GM18498 (cell line): ENCODE measurements around the gene CD80.
"Not testable (repeated sequence)": the region's sequence is repeated elsewhere in the genome, so short reads cannot be mapped to it uniquely, and the experiment has no call there.

Source experiments
- ATAC-seq: cut with Tn5 transposase; IDR thresholded peaks from one replicate; pipeline ENCODE4 v1.9.1; 2021; ENCODE audit warnings: mild to moderate bottlenecking, moderate library complexity; ENCODE audit not compliant: unreplicated experiment

CD80 gene

DNA sequence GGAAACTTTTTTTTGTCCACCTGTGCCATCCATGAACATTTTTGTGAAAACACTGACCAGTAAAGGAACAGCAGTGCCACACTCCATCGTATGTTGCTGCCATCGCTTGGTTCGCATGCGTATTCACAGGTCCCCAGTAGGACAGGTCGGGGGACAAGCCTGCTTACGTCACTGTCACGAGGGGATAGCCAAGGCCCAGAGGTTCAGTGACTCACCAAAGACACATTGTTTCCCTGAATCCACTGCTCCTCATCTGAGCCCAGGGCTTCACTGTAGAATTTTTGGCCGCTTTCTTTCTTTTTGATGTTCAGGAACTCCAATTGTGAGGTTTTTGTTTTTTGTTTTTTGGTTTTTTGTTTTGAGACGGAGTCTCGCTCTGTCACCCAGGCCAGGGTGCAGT, 25.8 kb upstream of the CD80 start:
- ATAC-seq = no peak

DNA sequence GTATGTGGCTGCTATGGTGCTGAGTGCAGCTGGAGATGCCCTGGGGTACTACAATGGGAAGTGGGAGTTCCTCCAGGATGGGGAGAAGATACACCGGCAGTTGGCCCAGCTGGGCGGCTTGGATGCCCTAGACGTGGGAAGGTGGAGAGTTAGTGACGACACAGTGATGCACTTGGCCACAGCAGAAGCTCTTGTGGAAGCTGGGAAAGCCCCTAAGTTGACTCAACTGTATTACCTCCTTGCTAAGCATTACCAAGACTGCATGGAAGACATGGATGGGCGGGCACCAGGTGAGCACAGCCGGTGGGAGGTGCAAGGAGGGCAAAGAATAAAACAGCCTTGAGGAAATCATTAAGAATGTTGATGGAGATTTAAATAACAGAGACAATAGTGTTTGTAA, 22.8 kb upstream of the CD80 start:
- ATAC-seq = no peak

DNA sequence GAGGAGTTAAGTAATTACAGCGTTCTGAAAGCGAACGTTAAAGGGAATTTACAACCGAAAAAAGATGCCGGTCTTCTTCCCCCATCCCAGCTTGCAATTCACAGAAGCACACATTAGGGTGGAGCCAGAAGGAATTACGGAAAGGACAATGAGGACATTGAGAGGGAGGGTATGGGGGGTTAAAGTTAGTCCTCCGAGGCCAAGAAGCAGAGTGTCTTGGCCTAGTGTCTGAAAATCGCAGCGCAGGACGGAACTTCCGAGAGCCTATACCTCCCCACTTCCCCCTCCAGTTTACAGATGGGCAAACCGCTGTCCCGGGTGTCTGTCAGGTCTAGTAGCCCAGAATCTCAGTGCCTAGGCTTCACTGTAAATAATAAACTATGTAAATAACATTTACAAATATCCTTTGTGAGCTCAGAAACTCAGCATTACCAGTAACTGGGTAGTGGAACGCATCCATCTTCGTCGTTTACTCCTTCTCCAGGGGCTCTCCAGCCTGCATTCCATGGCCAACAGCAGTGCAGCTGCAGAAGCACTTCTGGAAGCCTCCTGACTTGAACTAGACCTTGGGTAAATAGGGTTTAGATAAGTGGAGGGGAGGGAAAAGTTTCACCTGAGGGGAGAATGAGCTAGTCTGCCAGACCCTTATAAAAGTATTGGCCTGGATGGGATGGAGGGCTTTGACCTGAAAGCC, 20.8 kb upstream of the CD80 start:
- peak; percentile 79 for ATAC-seq

DNA sequence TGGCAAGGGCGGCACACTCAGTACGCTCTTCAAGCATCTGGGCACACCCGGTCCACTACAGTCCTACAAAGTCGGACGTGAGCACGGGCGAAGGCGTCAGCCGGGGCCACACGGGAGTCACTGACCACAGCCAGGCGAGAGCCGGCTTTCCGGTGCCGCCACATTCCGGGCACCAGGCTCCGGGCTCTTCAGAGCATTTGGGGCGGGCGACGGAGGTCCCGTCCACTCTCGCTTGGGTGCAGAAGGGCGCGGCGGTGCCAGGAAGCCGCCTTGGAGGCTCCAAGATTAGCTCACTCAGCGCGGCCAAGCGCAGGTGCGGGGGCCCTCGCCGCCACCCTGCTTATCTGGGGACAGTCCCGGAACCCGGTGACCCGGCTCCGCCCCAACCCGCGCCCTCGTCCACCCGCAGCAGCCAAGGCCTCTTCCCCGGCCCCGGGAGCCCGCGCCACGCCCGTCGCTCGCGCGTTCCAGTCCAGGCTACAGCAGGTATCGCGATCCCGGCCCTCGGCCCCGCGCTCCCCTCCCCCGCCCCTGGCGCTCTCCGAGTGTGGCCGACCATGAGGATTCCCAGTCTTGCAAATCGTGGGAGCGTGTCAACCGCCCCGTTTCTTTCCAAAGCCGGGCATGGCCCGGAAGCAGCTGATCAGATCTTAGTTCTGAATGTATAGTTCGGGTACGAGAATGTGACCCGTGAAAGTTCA, 20.1 kb upstream of the CD80 start, which contains the start of gene ADPRH:
Gene ADPRH (plus strand): TSS at position 127 of the 701 bp plus-strand sequence. CDS start 2,678 bp downstream, outside the sequence.
- peak; percentile 66 for ATAC-seq

DNA sequence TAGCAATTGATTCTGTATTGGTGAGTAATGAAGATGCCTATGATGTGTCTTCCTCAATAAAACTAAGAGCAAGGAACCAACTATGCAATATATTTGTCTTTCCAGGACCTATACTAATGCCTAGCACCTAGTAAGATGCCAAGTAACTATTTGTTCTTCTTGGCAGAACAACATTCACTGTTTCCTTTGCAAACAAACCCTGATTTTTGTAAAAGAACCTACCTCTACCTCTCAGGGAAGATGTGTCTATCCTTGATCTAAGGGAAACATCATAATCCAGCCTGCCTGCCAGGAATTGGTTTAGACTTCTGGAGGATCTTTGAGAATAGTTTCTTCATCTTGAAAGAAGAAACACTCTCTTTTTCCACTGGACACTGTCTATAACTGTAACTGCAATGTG, 16.1 kb upstream of the CD80 start:
- no peak for ATAC-seq

DNA sequence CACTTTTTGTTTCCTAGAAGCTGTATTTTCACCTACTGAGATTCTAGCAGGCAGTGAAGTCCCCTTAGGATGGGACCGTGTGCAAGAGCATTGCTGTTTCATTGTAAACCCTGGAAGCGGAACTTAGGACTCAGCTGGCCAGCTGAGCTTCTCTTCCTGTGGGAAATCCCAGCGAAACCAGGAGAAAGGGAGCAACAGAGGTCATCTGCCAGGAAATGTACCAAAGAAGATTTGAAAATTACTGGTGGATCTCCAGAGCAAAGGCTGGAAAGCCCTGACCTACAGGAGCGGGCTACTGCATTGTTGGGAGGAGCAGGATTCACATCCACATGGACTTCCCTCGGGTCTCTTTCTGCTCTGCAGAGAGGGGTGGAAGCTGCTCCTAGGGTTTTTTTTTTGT, 12.3 kb upstream of the CD80 start:
- ATAC-seq = no peak

DNA sequence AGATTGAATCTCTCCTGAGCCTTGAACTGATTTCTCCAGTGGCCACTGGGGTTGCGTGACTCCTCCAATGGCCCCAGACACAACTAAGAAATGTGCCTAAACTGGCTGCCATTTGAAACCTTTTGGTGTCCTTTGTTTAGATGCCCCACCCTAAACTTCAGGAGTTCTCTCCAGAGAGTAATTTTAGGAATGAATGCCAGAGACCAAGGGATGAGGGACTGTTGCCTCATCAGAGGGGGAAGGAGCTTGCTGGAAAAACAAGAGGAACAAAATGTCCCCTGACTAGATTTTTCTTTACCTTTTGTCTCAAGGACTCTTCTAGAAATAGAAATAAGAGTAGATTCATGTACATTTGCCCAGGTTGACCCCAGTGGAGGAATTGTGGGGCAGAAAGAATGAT, 11.8 kb upstream of the CD80 start:
- ATAC-seq = no peak

DNA sequence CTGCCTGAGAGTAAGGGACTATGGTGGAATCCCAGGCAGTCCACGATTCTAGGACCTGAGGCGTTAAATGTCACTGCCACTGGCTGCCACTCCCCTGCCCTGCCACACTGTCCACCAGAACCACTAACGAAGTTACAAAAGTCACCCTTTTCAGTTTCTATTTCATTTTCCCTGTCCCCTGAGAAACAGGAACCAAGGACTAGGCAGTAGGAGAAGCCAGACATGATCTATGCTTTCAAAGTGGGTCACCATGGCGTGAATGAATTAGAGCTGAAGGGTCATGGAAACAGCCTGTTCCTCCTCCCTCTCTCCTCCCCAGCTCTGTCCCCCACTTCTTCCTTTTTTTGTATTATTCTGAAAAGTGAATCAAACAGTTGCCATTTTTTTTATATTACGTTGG, 10.8 kb upstream of the CD80 start:
- ATAC-seq = peak; percentile 92

DNA sequence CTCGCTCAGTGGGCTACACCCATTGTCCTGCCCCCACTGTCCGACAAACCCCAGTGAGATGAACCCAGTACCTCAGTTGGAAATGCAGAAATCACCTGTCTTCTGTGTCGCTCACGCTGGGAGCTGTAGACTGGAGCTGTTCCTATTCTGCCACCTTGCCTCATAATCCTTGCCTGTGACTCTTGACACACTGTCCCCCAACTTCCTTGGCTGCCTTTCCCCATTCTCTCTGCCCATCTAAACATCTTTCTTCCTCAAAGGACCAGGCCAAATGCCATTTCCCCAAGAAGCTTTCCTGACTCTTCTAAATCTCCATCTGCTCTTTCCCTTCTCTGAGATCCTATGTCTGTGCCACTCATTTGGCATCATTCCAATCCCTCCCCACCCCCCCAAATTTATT, 9.7 kb upstream of the CD80 start:
- no peak for ATAC-seq

DNA sequence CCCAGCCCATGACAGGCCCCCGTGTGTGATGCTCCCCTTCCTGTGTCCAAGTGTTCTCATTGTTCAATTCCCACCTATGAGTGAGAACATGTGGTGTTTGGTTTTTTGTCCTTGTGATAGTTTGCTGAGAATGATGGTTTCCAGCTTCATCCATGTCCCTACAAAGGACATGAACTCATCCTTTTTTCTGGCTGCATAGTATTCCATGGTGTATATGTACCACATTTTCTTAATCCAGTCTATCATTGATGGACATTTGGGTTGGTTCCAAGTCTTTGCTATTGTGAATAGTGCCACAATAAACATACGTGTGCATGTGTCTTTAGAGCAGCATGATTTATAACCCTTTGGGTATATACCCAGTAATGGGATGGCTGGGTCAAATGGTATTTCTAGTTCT, 3.9 kb upstream of the CD80 start:
- ATAC-seq = not testable (repeated sequence)

DNA sequence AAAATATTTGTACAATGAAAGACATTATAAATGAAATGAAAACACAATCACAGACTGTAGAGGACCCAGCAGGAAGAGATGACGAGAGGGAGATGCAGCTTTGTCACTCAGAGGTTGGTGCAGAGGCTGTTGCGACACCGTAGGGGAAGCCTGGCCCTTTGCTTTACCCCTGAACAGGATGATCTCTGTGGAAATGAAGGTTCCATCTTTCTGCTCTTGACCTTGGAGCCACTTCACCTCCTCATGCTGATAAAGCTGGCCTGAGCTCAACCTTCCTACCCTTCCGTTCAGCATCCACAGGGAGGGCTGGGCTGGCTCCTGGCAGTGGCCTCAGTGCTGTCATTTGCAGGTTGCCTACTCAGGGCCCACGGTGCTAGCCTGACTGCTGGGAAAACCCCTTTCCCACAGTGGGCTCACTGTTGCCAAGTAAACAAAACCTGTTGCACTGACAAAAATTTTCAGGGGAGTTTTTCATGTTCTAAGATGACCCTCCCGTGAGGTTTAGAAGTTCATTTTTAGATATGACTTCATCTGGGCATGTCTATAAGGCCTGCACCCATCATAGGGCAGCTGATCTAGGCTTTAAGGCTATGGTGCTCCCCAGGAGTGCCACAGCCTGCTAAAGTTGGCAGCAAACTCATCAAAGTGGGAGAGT, 3.0 kb upstream of the CD80 start:
- ATAC-seq = peak; percentile 75

DNA sequence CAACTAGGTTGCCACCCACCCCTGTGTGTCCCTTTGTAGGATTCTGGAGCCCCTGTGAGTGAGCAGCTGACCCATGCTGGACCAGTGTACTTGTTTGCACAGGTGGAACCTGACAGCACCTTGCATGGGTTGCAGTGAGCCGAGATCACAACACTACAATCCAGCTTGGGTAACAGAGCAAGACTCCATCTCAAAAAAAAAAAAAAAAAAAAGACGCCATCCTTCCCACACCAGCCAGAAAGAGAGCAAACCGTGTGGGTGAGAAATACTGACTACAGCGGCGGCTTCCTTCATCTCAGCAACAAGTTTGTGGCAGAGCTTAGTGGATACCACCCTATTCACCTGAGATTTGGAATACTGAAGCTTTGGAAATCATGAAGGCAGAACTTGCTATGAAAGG, 746 bp upstream of the CD80 start:
- no peak for ATAC-seq

DNA sequence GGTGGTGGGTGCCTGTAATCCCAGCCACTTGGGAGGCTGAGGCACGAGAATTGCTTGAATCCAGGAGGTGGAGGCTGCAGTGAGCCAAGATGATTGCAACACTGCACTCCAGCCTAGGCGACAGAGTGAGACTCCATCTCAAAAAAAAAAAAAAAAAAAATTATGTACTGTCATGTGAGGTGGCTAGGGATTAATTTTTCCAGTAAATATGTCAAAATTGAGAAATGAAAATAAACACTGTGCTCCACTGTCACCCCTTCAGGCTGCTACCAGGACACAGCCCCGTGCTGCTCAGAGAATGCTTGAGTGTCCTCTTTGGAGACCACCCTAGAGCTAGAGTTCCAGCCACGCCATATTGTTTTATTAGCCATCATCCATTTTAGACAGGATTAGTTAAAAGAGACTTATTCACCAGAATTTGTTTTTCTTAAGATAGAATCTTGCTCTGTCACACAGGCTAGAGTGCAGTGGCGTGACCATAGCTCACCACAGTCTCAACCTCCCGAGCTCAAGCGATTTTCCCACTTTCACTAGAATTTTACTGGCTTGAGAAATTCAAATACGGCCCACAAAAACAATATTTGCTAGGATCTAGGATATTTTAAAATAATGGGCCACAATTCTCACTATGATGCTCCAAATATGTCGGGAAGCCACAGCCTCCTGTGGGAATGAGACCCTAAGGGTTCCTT, 642 bp downstream of the CD80 start:
- ATAC-seq = no peak

DNA sequence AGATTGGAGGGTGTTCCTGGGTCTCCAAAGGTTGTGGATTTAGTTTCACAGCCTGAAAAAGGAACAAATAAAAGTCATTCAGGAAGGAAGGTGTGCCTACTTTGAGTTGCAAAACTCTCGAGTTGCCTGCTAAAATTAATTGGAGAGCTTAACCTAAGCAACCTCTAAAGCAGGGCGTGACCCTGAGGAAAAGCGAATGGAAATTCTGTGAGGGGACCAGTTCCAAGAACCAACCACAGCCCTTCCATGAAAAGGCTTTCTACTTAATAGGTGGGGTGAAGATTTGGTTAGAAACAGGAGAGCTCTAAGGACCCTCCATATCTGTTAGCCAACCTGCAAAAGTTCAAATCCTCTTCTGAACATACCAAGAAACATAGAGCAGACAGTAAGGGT, 1.5 kb downstream of the CD80 start:
- no peak for ATAC-seq

DNA sequence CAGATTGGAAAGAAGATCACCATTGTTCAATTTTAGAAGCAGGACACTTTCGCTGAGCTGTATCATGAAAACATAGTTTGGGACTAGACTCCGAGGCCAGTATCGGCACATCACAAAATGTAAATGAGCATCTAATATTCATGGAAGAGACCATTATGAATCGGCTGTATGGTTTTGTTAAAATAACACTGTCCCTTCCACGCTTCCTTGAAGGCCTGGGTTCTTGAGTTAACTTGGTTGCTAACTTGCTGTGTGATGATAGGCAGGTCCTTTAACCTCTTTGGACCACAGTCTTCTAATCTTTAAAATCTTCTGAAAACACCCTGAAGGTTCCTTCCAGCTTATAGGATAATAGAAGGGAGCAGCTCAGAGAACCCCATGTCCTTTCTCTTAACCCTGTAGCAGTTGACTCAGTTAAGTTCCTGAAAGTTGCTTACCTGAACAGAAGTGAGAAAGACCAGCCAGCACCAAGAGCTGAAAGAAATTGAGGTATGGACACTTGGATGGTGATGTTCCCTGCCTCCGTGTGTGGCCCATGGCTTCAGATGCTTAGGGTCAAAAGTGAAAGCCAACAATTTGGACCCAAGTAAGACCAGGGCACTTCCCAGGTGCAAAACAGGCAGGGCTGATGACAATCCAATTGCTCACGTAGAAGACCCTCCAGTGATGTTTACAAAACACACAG, 2.1 kb downstream of the CD80 start:
- ATAC-seq = no peak

DNA sequence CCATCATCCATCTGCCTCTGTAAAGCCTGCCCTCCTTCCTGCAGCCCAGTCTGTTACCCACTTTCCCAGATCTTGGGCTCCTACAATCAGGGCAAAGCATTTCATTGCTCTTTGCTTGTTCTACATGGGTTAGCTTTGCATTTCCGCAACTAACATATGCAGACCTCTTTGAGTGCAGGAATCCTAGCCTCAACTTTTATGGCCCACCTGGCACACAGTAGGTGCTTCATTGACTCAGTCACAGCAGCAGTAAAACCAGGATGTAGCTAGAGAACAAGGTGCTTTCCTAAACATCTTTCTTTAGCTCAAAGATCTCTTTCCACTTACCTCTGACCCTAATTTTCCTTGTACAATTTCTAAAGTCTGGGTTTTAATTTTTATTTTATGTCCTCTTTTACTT, 3.5 kb downstream of the CD80 start:
- no peak for ATAC-seq

DNA sequence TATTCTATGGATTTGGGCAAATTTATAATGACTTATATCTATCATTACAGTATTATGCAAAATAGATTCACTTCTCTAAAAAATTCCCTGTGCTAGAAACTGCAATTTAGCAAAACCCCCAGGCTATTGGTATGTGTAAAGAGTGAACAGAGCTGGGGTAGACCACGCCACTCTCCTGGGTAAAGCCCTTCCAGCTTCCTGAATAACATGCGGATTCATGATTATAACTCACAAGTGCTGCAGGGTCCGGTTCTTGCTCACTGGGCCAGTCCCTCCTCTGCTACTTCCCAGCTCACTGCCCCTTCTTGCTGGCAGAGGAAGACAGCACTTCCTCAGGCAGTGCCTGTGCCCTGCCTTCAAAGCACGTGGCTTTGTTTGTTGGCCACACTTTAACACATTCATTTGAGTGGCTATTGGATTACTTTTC, 4.1 kb downstream of the CD80 start:
- no peak for ATAC-seq

DNA sequence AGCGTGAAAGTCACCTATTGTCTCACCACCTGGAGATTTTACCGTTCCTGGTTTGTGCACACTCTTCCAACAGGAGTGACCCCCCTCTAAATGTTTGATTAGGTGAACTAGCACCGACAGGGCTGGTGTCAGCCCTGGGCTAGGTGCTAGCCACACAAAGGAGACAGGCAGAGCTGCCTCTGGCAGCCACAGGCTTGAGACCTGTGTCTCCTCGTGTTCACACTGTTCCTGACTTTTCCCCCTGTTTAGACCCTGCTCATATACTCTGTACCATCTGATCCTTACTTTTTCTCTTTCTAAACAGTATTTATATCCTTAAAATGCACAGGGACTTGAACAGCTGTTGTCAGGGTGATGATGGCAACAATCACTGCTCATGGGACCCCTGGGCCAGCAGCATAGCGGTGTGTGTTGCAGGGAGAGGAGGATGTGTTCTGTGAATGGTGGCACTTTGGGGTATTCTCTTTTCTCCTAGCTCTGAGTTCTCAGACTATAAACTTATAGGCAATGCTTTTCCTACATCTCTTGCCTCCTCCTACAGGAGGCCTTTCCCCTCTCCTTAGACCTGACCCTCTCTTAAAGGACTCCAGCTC, 5.5 kb downstream of the CD80 start:
- ATAC-seq = no peak

DNA sequence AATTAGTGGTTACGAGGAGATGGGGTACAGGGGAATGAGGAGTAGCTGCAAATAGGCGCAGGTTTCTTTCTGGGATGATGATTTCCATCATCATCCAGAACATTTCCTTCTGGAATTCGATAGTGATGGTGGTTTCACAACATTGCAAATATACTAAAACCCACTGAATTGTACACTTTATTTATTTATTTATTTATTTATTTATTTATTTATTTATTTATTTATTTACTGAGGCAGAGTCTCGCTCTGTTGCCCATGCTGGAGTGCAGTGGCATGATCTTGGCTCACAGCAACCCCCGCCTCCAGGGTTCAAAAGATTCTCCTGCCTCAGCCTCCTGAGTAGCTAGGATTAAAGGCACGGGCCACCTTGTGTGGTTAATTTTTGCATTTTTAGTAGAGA, 6.5 kb downstream of the CD80 start:
- not testable (repeated sequence) for ATAC-seq

DNA sequence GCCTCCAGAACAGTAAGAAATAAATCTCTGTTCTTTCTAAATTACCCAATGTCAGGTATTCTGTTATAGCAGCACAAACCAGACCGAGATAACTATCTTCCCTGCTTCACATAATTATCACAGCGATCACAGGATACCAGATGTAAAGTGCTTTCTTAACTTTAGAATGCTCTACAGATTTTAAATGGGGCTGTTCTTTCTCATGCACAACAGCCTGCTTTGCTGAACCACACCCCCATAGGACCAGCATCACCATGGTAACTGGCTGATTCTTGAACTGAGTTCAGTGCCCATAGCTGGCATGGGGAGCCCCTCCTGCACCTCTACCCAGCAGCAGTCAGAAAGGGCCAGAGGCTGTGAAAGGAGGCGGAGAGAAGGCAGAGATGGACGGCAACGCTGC, 7.8 kb downstream of the CD80 start:
- ATAC-seq = no peak
